Cortex of kidney (tissue), 1 donor: ENCODE measurements around the gene CT55.
"Not testable (repeated sequence)": the region's sequence is repeated elsewhere in the genome, so short reads cannot be mapped to it uniquely, and the experiment has no call there.

Experiments used
- DNase-seq: peaks from one replicate; lab custom pipeline; 2025; lab: John Stamatoyannopoulos, UW

CT55 gene, protein sequence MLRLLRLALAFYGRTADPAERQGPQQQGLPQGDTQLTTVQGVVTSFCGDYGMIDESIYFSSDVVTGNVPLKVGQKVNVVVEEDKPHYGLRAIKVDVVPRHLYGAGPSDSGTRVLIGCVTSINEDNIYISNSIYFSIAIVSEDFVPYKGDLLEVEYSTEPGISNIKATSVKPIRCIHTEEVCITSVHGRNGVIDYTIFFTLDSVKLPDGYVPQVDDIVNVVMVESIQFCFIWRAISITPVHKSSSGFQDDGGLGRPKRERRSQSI

DNA sequence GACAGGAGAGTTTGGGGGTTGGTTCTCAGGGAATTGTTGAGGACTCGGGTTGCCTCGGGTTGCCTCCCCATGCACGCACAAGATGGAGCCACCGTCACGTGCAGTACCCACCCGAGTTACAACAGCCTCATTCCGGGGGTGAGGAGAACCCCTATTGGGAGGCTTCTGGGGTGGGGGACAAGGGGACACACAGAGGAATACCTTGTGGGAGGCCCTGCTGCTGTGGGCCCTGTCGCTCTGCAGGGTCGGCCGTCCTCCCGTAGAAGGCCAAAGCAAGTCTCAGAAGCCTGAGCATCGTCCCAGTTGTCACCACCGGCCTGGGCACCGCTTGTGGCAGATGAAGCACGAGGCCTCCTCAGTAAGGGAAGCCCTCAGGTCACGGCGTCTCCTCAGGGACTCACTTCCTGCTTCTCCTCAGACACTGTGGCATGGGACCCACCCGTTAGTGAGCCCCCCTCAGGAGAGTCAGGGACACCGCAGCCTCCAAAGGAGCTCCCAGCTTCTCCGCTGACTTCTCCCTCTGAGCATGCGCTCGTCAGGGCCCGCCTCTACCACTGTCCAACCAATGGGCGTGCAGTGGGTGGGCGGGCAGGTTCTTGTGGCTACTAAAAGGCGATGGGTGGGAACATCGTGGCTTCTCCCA lies at the start of gene CT55:
Gene CT55 (minus strand): TSS at position 522 of the 643 bp plus-strand sequence. CDS start 227 bp downstream, at position 295.
- DNase-seq, result no peak

DNA sequence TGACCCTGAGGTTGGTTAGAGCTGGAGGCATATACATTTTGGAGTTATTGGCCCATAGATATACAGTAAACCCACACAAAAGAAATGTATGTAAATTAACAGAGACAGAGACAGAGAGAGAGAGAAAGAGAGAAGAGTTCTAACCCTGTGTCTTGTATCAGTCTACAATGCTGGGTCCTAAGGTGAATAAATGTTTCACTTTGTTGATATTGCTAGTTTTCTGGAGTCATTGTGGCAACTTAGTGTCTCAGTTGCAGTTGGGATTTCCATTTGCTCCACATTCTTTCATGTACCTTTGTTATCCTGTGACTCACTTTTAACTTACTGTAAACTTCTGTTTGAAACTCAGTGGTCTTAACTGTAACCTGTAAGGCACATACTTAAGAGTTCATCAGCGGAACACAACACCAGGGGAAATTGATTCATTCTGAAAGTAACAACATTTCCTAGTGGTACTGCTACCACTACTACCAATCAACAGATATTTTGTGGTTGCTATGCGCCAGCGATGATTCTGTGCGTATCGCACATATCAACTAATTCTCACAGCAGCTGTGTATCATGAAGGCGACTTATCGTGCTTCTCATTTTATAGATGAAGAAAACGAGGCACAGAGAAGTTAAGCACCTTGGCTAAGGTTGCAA lies 42.1 kb upstream of the CT55 start:
- DNase-seq, result no peak

DNA sequence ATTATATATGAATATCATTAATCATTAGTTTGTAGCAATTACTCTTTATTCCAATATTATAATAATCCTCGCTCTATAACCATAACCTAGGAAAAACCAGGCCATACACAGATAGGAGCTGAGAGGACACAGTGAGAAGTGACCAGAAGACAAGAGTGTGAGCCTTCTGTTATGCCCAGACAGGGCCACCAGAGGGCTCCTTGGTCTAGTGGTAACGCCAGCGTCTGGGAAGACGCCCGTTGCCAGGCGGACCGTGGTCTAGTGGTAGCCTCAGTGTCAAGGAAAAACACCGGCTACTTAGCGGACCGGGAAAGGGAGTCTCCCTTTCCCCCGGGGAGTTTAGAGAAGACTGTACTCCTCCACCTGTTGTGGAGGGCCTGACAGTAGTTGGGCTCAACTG lies 35.2 kb upstream of the CT55 start:
- DNase-seq, result not testable (repeated sequence)

DNA sequence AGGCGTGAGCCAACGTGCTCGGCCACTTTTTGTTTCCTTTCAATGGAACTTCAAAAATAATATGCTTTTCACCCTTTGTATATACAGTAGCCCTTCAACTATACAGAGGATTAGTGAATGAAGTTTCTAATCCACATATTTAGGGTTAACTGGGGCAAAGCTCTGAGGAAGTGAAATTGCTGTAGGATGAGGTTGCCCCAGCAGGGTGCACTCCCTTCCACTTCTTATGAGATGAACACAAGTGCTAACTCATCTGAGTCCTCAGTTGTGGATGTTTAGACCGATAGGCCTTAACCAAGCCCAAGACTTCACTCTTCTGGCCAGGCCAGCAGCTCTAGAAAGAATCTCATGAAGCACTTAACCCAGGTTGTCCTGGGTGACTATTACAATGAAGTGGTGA lies 29.1 kb upstream of the CT55 start:
- no peak for DNase-seq

DNA sequence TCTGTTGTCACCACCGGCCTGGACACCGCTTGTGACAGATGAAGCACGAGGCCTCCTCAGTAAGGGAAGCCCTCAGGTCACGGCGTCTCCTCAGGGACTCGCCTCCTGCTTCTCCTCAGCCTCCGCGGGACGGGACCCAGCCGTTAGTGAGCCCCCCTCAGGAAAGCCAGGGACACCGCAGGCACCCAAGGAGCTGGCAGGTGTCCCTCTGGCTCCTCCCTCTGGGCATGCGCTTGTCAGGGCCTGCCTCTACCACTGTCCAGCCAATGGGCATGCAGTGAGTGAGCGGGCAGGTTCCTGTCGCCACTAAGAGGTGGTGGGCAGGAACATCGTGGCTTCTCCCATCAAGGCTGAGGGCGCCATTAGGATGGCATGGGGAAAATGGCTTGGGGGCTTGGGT lies 23.5 kb upstream of the CT55 start:
- DNase-seq, result no peak

DNA sequence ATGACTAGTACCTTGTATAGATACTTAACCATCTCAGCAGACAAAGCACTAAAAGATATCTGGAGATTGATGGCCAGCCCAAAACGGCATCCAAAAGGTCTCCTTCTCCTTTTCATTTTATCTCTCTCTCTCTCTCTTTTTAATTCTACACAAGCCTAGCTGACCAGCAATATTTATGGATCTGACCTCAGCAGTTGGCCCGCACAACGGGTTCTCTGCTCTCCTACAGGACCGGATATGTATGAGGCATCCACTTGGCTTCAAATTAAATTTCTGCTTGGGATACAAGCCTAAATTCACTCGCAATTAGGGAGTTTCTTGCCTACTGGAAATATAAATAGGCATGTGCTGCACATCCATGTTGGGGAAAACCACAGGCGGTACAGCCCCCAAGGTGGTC lies 22.5 kb upstream of the CT55 start:
- DNase-seq, result no peak

DNA sequence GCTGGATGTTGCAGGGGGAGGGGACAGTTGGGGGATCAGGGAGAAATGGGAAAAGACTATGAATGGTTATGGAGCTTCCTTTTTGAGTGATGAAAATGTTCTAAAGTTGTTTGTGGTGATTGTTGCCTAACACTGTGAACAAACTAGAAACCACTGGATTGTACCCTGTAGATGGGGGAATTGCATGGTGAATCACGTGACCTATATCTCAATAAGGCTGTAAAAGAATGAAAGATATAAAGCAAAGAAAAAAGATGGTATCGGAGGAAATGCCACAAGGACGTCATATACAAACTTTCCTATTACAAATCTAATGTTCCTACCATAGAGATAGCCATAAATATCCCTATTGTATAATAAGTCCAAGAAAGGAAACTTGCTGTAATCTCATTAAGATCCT lies 20.6 kb upstream of the CT55 start:
- DNase-seq, result no peak

DNA sequence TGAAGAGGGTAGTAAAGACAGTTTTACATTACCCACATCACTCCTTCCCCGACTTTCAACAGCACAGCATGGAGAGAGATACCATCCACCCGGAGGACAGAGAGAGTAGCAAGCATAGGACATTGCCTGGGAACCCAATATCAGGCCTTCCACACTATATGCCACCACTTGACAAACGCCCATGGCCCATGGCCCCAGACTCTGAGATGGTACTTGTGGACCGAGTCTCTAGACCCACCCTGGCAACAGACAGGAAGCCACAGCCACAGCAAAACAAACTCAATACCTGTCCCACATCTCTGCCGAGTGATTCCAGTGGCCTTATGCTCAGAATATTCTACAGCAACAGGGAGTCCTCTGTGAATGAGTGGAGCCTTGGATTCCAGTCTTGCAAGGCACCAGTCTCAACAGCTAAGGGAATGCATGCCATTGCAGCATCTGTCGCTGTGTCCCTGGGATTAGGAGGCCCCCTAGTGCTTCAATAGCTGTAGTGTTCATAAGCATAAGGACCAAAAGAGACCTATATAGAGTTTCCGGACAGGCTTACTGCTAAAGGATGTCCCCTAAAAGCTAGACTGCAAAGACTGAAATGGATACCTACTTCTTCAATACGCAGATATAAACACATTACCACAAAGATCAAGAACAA lies 14.7 kb upstream of the CT55 start:
- DNase-seq, result no peak

DNA sequence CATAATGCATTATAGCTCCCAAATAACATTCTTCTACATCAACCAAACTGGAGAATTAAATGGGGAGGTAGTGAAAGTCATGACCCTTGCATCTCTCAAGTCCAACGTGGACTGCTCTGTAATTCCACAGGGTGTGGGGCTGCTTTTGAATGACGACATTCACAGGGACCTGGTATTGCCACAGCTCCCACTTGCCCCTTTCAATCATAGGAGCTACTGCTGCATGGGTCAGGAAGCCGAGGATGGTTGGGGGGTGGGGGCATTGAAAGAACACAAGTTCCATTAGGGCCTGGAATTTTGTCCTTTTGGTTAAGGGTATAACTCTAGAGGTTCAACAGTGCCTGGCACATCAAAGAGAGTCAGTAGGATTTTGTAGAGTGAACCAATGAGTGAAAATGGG lies 7.4 kb upstream of the CT55 start:
- DNase-seq, result no peak

DNA sequence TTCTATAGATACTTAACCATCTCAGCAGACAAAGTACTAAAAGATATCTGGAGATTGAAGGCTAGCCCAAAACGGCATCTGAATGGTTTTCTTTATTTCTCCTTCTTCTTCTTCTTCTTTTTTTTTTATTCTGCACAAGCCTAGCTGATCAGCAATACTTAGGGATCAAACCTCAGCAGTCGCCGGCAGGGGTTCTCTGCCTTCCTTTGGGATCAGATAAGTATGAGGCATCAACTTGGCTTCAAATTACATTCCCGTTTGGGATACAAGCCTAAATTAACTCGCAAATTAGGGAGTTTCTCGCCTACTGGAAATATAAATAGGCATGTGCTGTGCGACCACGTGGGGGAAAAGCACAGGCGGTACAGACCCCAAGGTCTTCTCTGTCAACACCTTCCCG lies 730 bp downstream of the CT55 start:
- DNase-seq, result no peak

DNA sequence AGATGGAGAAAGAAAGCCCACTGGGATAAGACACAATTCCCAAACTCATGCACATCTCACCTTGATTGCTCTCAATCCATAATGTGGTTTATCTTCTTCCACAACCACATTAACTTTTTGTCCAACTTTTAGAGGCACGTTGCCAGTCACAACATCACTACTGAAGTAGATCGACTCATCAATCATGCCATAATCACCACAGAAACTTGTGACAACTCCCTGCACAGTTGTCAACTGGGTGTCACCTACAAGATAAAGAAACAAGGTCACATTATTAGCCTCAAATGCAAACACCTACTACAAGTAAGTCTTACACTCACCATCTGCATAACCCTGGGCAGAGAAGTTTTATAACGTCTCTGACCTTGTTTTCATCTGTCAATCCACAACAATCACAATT lies 1.7 kb downstream of the CT55 start:
- not testable (repeated sequence) for DNase-seq

DNA sequence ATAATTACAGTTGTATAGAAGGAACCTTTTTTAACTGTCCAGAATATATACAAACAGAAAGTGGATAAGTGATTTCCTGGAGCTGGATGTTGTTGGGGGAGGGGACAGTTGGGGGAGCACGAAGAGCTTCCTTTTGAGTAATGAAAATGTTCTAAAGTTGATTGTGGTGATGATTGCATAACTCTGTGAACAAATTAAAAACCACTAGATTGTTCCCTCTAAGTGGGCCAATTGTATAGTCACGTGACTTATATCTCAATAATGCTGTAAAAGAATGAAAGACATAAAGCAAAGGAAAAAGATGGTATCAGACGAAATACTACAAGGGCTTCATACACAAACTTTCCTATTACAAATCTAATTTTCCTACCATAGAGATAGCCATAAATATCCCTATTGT lies 2.7 kb downstream of the CT55 start:
- no peak for DNase-seq

DNA sequence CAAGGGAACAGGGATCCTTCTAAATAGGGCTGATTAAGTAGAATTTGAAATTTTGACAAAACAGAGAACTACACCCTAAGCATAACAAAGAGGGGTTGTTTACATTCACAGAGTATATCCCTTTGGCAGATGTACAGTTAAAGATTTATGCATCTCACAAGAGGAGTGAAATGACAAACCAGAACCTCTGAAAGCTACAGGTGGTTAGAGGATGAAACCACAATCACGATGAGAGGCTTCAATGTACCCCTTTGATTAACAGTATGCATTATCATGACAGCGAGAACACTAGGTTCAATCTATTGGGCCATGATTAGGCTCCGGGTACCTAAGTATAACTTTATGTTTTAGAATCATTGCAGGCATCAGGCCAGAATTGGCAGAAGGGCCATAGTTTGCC lies 16.5 kb downstream of the CT55 start:
- not testable (repeated sequence) for DNase-seq

DNA sequence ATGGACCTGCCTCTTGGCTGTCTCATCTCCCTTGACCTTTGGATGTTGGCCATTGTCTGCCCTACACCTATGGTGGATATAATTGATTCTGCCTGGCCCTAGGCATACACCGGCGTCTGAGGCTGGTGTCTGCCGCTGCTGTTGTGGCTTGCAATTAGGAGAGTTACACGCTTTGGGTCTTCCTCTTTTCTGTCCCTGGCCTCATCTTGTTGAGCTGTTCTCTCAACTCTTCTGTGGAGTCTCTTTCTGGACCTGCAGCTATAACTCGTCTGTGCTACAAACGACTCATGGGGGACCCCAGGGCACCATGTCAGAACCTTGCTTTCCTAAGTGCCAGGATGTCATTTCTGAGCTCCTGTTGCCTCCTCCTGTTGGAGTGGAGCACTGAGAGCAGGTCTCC lies 45.1 kb downstream of the CT55 start:
- not testable (repeated sequence) for DNase-seq

DNA sequence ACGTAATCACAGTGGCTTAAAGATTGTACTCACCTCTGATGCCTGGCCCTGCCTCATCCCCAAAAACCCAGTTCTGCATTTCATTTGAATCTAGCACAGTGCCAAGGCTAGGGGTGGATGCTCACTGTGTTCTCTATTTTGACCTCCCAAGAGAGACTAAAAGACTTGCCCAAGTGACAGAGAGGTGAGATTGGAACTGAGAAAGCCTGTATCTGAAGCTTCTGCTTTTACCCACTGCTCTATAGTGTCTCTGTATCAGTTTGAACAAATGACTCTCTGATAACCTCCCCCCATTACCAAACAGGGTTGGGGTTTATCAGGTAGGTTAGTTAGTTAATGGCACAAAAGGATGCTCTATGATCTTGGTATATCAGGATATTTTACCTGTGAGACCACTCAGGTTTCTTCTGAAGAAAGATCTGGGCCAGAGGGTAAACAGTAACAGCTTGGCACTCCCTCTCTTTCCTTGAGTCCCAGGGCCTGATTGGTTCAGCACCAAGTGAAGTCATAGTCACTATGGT lies 51.1 kb downstream of the CT55 start, which contains the start of gene ETDB:
Gene ETDB (minus strand): TSS at position 471 of the 521 bp plus-strand sequence. CDS start 1,265 bp downstream, outside the sequence.
- DNase-seq, result not testable (repeated sequence)

DNA sequence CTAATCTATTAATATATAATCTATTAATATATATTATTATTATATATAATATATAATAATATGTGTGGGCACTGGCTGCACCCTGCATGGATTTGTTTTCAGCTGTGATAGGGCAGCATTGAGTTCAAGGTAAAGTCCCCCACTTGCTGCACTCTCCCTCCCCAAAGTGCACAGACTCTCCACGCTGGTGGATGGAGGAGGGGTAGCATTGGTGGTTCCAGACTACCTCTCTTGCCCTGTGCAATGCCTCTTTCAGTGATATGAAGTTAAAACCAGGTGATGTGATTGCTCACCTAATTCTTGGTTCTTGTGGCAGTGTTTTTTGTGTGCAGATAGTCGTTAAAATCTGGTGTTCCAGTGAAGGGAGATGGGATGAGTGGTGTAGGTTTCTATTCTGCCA lies 55.1 kb downstream of the CT55 start:
- DNase-seq, result not testable (repeated sequence)

DNA sequence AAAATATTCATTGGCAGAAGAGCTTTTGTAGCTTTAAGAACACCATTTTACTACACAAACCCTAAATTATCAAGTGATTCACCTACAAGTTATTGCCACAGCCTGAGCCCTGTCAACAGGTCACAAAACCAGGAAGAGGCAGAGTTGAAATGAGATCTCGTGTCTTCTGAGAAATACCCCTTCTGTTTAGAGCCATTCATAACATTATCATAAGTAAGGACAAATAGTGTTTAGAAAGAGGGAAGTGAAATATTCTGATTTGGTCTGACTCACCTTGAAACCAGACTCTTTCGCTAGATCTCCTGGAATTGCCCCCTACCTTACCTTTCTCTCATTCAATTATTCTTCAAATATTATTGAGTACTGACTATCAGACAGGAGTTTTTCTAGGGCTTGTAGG lies 56.8 kb downstream of the CT55 start:
- DNase-seq, result no peak

DNA sequence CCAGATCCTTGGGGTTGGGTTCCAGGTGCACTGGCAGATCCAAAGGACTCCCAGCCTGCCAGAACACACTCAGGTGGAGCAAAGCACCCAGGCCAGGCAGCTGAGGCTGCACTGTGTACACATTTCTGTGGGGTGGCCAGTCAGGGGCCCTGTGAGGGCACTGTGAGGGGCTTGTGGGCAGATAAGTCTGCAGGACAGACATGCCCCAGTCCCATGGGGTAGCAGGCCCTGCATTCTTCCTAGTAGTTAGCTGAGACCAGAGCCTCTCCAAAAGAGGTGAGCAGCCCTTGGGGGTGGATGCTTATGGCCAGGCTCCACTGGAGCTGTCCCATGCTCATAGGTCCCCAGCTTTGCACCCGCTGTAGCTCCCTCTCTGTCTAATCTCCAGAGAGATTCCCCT lies 58.5 kb downstream of the CT55 start:
- no peak for DNase-seq

DNA sequence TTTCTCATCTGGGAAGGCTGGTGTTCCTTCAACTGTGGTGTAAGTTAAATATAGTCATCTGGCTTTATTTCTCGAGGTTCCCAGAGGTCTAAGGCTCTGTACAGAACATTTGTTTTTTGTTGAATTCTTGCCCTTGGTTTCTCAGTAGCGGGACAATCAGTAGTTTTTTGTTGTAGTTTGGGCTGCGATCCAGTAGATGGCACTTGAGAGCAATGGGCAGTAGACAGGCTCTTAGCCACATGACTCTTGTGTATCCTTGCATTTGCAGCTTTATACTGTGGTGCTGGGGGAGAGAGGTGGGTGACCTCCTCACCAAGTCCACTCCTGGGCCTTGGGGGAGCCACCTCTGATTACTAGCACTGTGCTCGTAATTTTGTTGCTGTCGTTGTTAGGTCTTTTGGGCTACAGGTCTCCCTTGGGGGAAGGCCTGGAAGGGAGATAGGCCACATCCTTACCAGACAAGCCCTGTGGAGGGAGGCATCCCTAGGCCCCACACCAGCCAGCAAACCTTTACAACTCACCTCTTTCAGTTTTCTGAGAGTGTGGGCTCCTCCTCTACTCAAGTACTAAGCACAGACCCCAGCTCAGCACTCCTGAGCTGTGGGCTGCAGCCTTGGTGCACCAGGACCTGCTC lies 59.0 kb downstream of the CT55 start:
- DNase-seq, result no peak

DNA sequence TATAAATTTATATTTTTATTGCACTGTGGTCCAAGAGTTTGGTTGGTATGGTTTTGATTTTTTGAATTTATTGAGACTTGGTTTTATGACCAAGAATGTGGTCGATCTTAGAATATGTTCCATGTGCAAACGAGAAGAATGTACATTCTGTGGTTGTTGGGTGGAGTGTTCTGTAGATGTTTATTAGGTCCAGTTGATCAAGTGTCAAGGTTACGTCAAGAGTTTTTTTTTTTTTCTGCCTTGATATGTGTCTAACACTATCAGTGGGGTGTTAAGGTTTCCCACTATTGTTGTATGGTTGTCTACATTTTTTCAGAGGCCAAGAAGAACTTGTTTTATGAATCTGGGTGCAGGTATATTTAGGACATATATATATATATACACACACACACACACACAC lies 61.6 kb downstream of the CT55 start:
- DNase-seq, result no peak
